K562 (cell line): ENCODE measurements around the gene CNPPD1. TPM values are rescaled to one million over a fixed set of nuclear protein-coding genes. Genes with fewer than 3 reads are reported as not detected.

Source experiments
- ATAC-seq: fragments of 200-7000 bp; cut with Tn5 transposase; 3 replicates; pipeline ENCODE4 v1.9.1; 2020; ENCODE audit warnings: moderate library complexity
- BruUV-seq: library from RNA; stranded (reverse); fragments of 400-500 nt; replicated peaks from 2 replicates; lab custom pipeline; 2021; lab: Mats Ljungman, UMichigan
- CTCF ChIA-PET: fragments of 300-600 bp; formaldehyde crosslinking; extraction: SDS; loops from one replicate; lab custom pipeline; 2021; ENCODE audit warnings: low intra/inter-chr PET ratio; lab: Yijun Ruan, JAX
- POLR2A ChIA-PET: fragments of 300-600, 350-650 bp; sonication (Branson Sonifier 250); formaldehyde crosslinking; extraction: SDS; loops from one replicate; lab custom pipeline; 2021; ENCODE audit warnings: antibody characterized with exemption, inconsistent platforms; lab: Yijun Ruan, JAX
- DNase-seq, 4 experiments: peaks; one replicate each; pipeline versions ENCODE4 v3.0.0 to v3.0.0-alpha.2; 2011 to 2018; ENCODE audit warnings: low spot score in 3 of 4, mixed read lengths in 3 of 4; ENCODE audit errors: extremely low read depth in 1 of 4
- FAIRE-seq: peaks from 2 replicates; lab custom pipeline; 2011; peaks lifted over from hg19 to GRCh38; lab: Jason Lieb, UNC
- H2AFZ ChIP-seq: 2 replicates; pipeline ENCODE4 v1.6.0; 2011; ENCODE audit warnings: low read depth, low read length, control low read depth, inconsistent platforms
- H3K27ac ChIP-seq: fragments of 200-600 bp; 3 replicates; pipeline ENCODE4 v1.8.0; 2011; ENCODE audit warnings: low read depth, mild to moderate bottlenecking, control low read depth, inconsistent platforms, low read length, moderate library complexity, mixed read lengths; ENCODE audit errors: extremely low read depth
- H3K27me3 ChIP-seq, 2 experiments: fragments of 300-600 bp in 1 of 2; 2 replicates in 1 of 2; 3 replicates in 1 of 2; pipeline versions ENCODE4 v1.6.0 to v1.8.0; 2011; ENCODE audit warnings: inconsistent platforms in 2 of 2, low read length in 2 of 2, mild to moderate bottlenecking in 1 of 2, mixed read lengths in 1 of 2, moderate library complexity in 1 of 2; ENCODE audit not compliant: control insufficient read depth in 2 of 2, insufficient read depth in 2 of 2
- H3K36me3 ChIP-seq: fragments of 300-600 bp; 3 replicates; pipeline ENCODE4 v1.8.0; 2011; ENCODE audit warnings: mild to moderate bottlenecking, low read length, inconsistent platforms; ENCODE audit not compliant: control insufficient read depth, insufficient read depth
- H3K4me1 ChIP-seq, 2 experiments: fragments of 200-600 bp in 1 of 2; replicated peaks in 1 of 2; 2 replicates in 1 of 2; 3 replicates in 1 of 2; pipeline versions ENCODE4 v1.5.1 to v1.8.0; 2011; ENCODE audit warnings: inconsistent platforms in 2 of 2, low read length in 2 of 2, mild to moderate bottlenecking in 1 of 2, mixed read lengths in 1 of 2, moderate library complexity in 1 of 2; ENCODE audit not compliant: control insufficient read depth in 2 of 2, insufficient read depth in 2 of 2
- H3K4me2 ChIP-seq: 2 replicates; pipeline ENCODE4 v1.6.1; 2011; ENCODE audit warnings: low read length, control low read depth, inconsistent platforms, mixed read lengths; ENCODE audit not compliant: insufficient read depth
- H3K4me3 ChIP-seq: fragments of 200-600 bp; sonication (generic), shearing (Covaris generic); 2 replicates; pipeline ENCODE4 v1.5.1; 2016; ENCODE audit warnings: control low read depth, inconsistent platforms
- H3K79me2 ChIP-seq: fragments of 200-600 bp; 3 replicates; pipeline ENCODE4 v1.8.0; 2011; ENCODE audit warnings: low read length, inconsistent platforms; ENCODE audit not compliant: control insufficient read depth, insufficient read depth
- H3K9ac ChIP-seq, 2 experiments: 2 replicates each; pipeline versions ENCODE4 v1.6.0 to v1.6.1; 2011; ENCODE audit warnings: low read depth in 2 of 2, low read length in 2 of 2, control low read depth in 1 of 2, inconsistent platforms in 1 of 2, mild to moderate bottlenecking in 1 of 2, mixed read lengths in 1 of 2; ENCODE audit not compliant: insufficient read depth in 1 of 2
- H3K9me1 ChIP-seq: one replicate; pipeline ENCODE4 v1.6.0; 2011; ENCODE audit warnings: inconsistent platforms, mild to moderate bottlenecking, low read length, moderate library complexity; ENCODE audit not compliant: control insufficient read depth, insufficient read depth
- H3K9me3 ChIP-seq: replicated peaks from 2 replicates; pipeline ENCODE4 v1.5.1; 2011; ENCODE audit warnings: low read depth, low read length, inconsistent platforms; ENCODE audit not compliant: control insufficient read depth, insufficient read depth
- H4K20me1 ChIP-seq: replicated peaks from 2 replicates; pipeline ENCODE4 v1.6.1; 2011; ENCODE audit warnings: low read length, inconsistent platforms, mixed read lengths; ENCODE audit not compliant: control insufficient read depth, insufficient read depth
- ADNP ChIP-seq: fragments of 200-800 bp; sonication (Bioruptor generic); IDR thresholded peaks from 2 replicates; pipeline ENCODE4 v1.6.1; 2016; ENCODE audit warnings: missing genetic modification characterization, missing compliant biosample characterization
- FOXJ3 ChIP-seq: sonication (generic); formaldehyde crosslinking; IDR thresholded peaks from 2 replicates; pipeline ENCODE4 v1.4.0; 2020; ENCODE audit warnings: mild to moderate bottlenecking, missing genetic modification reagents
- GTF2B ChIP-seq: IDR thresholded peaks from 2 replicates; pipeline ENCODE4 v1.6.1; 2011; ENCODE audit not compliant: insufficient read length; ENCODE audit errors: extremely low read depth
- MXI1 ChIP-seq: IDR thresholded peaks from 2 replicates; pipeline ENCODE4 v1.6.1; 2011; ENCODE audit warnings: low read depth, mild to moderate bottlenecking, improper control_type of control experiment, low read length
- ZC3H4 ChIP-seq: sonication (generic); formaldehyde crosslinking; IDR thresholded peaks from 2 replicates; pipeline ENCODE4 v1.9.0; 2021; ENCODE audit warnings: missing genetic modification reagents, borderline replicate concordance
- ZNF224 ChIP-seq: sonication (generic); formaldehyde crosslinking; IDR thresholded peaks from 2 replicates; pipeline ENCODE4 v1.8.0; 2022; ENCODE audit warnings: mild to moderate bottlenecking, missing genetic modification reagents
- WGBS: fragments of 100-300 bp; shearing (Covaris generic); methylation state at CpG from one replicate; pipeline ENCODE4 v1.1.6; 2016; ENCODE audit warnings: low coverage, mixed read lengths; ENCODE audit not compliant: insufficient coverage; ENCODE audit errors: missing lambda C conversion rate; 5-methylcytosine and 5-hydroxymethylcytosine counted together
- in situ Hi-C: fragments of 300-500 bp; cut with MboI; formaldehyde crosslinking; loops from 4 replicates; pipeline ENCODE4 v1.15.0; 2018; ENCODE audit warnings: inconsistent platforms, mixed read lengths
- intact Hi-C: fragments of 100-400 bp; cut with micrococcal nuclease; formaldehyde crosslinking; loops from 2 replicates; pipeline ENCODE4 v1.14.2; 2022
- polyA plus RNA-seq, 8 experiments: library from polyadenylated mRNA; depleted of rRNA in 4 of 8; stranded (reverse) in 5 of 8; unstranded in 3 of 8; fragments of >200 nt; fragmentation: Nextera tagmentation in 2 of 8; fragmentation: Illumina TruSeq in 1 of 8; extraction: Ambion mirVana in 2 of 8; extraction: Trizol in 1 of 8; gene quantifications; 2 replicates each; pipeline versions ENCODE4 v1.2.1 to v1.2.3, GENCODE V29; 2011 to 2014; ENCODE audit warnings: inconsistent platforms in 1 of 8, missing spikeins in 1 of 8
- total RNA-seq, 7 experiments: library from RNA; depleted of rRNA in 6 of 7; stranded (reverse); fragments of >200 nt in 6 of 7; fragmentation: Illumina TruSeq in 2 of 7; extraction: Trizol in 2 of 7; gene quantifications; 2 replicates each; pipeline versions ENCODE4 v1.2.1 to v1.2.3, GENCODE V29; 2011 to 2021; ENCODE audit warnings: low replicate concordance in 1 of 7

Gene CNPPD1
- total and polyA plus RNA-seq, 9 of the 15 experiments (the other 6 are each of a cell fraction or from before 2014, with no cell fraction given) = 9.9 to 53.5 (median 27.0) TPM

DNA sequence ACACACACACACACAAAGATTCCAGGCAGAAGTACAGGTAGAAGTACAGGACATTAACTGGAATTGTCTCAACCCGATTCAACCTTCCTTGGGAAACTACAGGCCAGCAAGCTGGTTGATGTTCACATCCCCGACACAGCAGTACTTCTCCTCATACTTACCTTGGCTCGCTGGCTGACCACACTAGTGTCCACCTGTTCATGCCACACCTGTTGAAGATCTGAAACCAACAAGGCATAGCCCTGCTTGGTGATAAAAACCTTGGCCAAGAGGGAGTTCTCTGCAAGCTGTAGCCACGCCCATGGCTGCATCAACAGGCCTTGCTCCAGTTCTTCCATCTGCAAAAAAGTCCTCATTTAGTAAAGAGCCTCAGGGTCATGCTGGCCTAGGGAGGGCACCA is 18.7 kb downstream of the CNPPD1 start:
- FAIRE-seq (no peak), ATAC-seq (no peak), DNase-seq (no peak)
- Histone ChIP-seq H3K79me2 (no peaks in the 10 kb centered on the region; the same call in 2 of the 3 replicates), H3K9ac (no peak overlapping the region), H3K4me2 (no peak overlapping the region), H3K9me1 (no peaks in the 10 kb centered on the region), H3K9me3 (no peaks in the 10 kb centered on the region), H3K36me3 (0 out of 3 replicates have a peak, but pooled peaks cover 11% of the 10 kb centered on the region), H3K27ac (no peak overlapping the region), H4K20me1 (no peaks in the 10 kb centered on the region; the same call in 1 of the 2 replicates), H3K4me3 (no peak overlapping the region), H3K4me1 (peaks cover 8 to 13% of the 10 kb centered on the region in 2 experiments; a peak in 4 of 5 replicates), H2AFZ (no peak overlapping the region), H3K27me3 (no peaks in the 10 kb centered on the region)
- TF ChIP-seq FOXJ3 (CRISPR knock-in tag) (no peak), MXI1 (no peak), ADNP (tag) (no peak)
- intact Hi-C loops (loop anchor here (10.0 kb wide), 1 partner anchor 303 kb away; the partner anchor contains the start of gene WNT6), in situ Hi-C loops (loop anchor here (5.0 to 10.0 kb wide), 2 partner anchors 101 to 133 kb away; no protein-coding TSS in a partner anchor)
- no TSS peak for BruUV-seq
- ChIA-PET CTCF (no interaction called here), POLR2A (no interaction called here)
- 66% methylated on average over 4 of the region's 4 CpGs for WGBS

DNA sequence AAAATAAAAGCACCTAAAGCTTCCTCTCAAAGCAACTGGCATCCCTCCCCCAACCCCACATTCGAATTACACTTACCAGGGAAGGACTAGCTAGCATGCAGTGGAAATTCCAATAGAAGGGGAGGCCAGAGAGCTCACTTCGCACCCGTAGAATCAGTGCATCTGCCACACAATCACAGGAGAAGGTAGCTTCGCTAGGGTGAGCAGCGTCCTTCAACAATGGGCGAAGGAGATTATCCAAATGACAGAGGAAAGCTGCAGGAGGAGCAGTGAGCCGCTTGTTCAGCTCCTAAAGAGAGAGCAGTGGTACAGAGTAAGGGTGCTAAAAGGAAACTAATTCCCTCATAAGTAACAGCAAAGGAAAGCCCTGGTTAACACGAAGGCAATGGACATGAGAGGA is 19.3 kb downstream of the CNPPD1 start:
- no TSS peak for BruUV-seq
- no peak for TF ChIP-seq GTF2B
- TF ChIP-seq ZNF224 (CRISPR knock-in tag) = no peak
- TF ChIP-seq ZC3H4 (CRISPR knock-in tag) = no peak
- DNase-seq = no peak
- Histone ChIP-seq H4K20me1 (no peaks in the 10 kb centered on the region; the same call in 1 of the 2 replicates), H3K9me1 (no peaks in the 10 kb centered on the region), H3K4me1 (peaks cover 8 to 13% of the 10 kb centered on the region in 2 experiments; a peak in 4 of 5 replicates), H3K4me2 (no peak overlapping the region), H3K4me3 (no peak overlapping the region), H2AFZ (no peak overlapping the region), H3K9ac (no peak overlapping the region), H3K36me3 (0 out of 3 replicates have a peak, but pooled peaks cover 12% of the 10 kb centered on the region), H3K79me2 (no peaks in the 10 kb centered on the region; the same call in 2 of the 3 replicates), H3K27ac (no peak overlapping the region), H3K9me3 (no peaks in the 10 kb centered on the region), H3K27me3 (no peaks in the 10 kb centered on the region)
- no peak for FAIRE-seq
- in situ Hi-C loops (loop anchor here (5.0 to 10.0 kb wide), 2 partner anchors 100 to 133 kb away; no protein-coding TSS in a partner anchor), intact Hi-C loops (loop anchor here (10.0 kb wide), 1 partner anchor 303 kb away; the partner anchor contains the start of gene WNT6)
- ChIA-PET POLR2A (interaction anchor here (0.6 kb wide), 1 partner anchor 12 kb away, joined by 3 read pairs; no protein-coding TSS in a partner anchor), CTCF (no interaction called here)
- 67% methylated on average over 8 of the region's 8 CpGs for WGBS
- no peak for ATAC-seq
